OCI-LY3 (cell line): ENCODE data around the gene PAM.

Source experiments
- EZH2phosphoT487 ChIP-seq: fragments of 200-600 bp; shearing (Covaris generic); IDR thresholded peaks from 2 replicates; pipeline ENCODE4 v1.6.1; 2018; ENCODE audit warnings: antibody characterized with exemption, mixed run types, low read depth
- TF ChIP-seq, protein P1 (sequence below): fragments of 200-600, 300-600 bp; sonication (generic); IDR thresholded peaks from 2 replicates; pipeline ENCODE4 v1.5.1; 2014; ENCODE audit warnings: antibody characterized with exemption, low read length, low read depth

DNA sequence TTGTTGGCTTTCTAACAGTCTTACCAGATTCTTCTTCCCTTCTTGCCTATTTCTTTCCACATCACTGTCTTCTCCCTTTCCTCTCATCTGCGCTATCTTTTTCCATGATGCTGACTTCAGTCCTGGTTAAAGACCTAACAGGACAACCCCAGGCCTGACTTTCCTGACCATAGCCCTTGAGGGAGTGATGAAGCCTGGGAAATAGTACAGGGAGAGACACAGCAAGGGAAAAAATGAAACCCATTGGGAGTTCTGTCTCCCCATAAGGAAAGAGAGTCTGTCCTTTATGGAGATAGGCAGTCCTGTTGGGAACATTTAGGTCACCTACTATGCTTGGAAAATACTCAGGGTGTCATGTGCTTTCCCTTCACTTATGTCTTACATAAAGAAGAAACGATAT is 272.2 kb downstream of the PAM start:
- TF ChIP-seq, protein P1, sequence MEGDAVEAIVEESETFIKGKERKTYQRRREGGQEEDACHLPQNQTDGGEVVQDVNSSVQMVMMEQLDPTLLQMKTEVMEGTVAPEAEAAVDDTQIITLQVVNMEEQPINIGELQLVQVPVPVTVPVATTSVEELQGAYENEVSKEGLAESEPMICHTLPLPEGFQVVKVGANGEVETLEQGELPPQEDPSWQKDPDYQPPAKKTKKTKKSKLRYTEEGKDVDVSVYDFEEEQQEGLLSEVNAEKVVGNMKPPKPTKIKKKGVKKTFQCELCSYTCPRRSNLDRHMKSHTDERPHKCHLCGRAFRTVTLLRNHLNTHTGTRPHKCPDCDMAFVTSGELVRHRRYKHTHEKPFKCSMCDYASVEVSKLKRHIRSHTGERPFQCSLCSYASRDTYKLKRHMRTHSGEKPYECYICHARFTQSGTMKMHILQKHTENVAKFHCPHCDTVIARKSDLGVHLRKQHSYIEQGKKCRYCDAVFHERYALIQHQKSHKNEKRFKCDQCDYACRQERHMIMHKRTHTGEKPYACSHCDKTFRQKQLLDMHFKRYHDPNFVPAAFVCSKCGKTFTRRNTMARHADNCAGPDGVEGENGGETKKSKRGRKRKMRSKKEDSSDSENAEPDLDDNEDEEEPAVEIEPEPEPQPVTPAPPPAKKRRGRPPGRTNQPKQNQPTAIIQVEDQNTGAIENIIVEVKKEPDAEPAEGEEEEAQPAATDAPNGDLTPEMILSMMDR: no peak
- TF ChIP-seq EZH2phosphoT487: no peak
